GM19455 (cell line): Measurements from ENCODE around the gene DCC.

Source experiments
- ATAC-seq: cut with Tn5 transposase; IDR thresholded peaks from one replicate; pipeline ENCODE4 v1.9.1; 2021; ENCODE audit not compliant: unreplicated experiment

The DCC gene

DNA sequence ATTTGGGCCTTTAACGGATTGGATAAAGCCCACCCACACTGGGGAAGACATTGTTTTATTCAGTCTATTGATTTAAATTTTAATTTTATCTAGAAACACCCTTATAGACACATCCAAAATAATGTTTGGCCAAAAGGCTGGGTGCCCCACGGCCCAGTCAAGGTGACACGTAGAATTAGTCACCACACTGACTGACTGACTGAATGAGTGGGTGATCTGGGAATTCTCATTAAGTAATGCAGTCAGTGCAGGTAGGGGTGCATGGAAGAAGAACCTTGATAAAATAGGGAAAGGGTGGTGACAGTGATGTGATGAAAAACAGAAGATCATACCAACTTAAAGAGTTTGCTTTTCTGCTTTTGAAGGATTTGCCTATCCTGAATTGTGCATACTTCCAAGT, 554.8 kb downstream of the DCC start:
- ATAC-seq: no peak

DNA sequence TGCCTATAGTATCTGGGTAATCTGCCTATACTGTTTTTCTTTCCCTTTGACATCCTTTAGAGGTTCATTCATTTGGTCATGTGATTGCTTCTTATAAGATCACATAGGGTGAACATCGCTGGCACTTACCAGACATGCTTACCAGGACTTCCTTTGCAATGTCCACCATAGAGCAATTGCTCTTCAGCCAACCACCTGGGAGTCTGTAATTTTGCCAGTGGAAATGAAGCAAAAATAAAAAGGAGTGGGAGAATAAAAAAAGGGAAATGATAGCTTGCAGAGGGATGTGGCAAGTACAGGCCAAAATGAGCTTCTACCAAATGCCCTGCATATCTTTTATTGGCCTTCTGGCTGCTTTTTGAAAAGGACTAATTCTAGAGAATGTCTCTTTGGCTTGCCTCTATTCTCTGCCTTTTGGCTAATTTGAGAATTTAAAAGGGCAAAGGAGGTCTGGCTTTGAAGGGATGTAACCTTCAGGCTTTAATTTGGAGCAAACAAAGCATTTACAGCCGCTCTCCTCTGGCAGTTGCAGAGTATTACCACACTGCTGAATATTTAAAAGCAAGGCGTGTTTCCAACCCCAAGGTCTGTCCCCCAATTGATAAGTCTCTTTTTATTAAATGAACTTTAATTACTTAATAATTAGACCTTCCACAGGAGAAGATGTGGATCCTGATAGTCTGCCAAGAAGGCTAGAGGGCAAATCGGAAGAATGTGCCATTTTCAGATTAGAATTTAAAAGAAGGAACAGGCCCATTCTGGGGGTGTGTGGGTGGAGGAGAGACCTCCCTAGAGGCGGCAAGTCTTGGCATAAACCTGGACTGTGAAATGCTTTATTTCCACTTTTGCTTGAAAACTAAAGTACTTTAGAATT, 557.9 kb downstream of the DCC start:
- ATAC-seq: no peak

DNA sequence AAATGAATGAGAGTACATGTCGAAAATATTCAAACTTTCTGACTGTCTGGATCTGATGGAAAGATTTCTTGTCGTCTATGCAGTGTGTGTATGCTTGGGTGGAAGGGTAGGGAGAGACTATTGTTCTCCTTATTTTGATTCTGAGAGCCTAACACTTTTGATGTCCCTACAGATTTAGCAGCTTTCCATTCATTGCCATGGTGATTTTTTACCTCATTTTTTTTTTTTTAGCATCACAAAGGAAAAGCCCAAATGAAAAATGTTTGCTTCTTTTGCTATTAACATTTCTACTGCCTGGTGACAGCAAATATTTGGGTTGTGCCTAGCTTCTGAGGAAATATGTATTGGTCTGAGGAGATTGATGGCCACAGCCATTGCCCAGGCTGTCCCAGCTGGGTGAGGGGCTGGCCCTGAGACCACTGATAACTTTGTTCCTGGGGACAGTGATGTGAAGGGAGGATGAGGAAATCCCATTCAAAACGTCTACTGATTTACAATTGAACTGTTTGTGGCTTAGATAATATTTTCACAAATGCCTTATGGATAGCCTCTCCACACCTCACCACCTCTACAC, 558.6 kb downstream of the DCC start:
- ATAC-seq: no peak

DNA sequence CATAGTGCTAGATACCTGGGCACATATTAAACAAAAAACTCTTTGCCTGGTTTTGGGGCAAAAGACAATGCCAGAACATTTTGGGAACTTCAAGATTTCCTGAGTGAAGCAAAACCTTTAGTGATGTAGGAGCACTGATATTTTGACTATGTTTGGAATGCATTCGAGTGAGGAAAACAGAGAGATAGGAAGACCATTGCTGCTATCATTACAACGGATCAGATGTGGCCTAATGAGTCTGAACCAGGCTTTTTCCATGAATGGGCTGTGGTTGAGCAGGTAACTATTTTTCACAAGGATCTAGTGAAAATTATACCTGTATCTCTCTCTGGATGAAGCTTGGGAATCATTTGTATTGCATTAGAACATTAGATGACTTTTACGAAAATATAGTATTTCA, 562.2 kb downstream of the DCC start:
- ATAC-seq: no peak

DNA sequence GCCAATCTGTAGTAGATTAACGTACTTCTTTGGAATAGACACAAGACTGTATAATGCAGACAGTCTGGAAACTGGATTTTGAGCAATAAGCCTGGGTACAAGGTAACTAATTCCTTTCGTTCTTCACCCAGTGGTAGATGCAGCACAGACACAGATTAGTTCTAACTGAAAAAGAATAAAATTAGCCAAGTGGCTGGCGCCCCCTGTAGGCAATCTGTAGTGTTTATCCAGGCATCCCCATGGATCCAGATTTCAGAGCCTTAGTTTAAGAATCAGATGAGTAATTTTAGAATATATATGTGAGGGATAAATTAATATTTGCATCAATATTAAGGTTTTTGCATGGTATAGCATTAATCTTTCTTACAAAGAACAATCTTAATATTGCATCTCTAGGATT, 563.9 kb downstream of the DCC start:
- ATAC-seq: no peak

DNA sequence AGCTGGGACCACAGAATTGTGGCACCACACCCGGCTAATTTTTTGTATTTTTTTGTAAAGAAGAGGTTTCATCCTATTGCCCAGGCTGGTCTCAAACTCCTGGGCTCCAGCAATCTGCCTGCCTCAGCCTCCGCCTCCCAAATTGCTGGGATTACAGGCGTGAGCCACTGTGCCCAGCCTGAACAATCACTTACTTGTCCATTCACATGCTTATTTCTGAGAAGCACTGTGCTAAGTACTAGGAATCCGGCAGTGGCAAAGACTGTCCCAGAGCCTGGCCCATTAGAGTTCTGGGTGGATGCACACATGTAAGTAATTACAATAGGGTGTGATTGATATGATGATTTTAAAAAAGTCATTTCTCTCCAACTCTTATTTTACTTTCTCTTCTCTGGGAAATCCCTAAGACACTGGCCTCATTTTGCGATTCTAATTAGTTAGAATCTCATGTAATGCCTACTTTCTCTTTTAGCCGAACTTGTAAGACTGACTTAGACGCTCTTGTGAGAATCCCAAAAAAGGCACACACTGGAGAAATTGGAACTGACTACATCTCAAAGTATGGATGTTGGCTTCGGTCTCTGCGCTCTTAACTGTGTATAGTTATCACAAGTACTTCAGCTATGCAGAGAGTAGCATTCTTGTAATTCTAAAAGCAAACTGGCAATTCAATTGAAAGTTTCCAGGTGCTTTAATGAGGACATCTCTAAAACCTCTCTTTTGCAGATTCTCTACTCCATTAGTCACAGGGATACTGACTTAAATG, 567.7 kb downstream of the DCC start:
- no peak for ATAC-seq

DNA sequence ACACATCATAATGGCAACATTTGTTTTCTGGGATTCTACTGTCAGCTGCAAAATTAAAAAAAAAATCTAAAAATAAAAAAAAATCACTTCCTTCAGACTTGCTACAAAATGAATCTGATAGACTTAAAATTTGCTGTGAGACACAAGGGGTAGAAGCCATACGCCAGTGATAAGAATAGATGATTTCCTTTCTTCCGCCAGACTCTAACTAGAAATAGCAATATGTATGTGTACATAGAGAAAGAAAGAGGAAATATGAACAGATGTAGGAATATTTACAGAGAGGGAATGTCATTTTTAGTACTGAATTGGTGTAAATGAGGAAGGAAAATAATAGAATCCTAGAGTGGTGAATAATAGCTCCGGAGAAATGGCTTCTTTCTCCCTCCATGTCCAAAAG, 574.2 kb downstream of the DCC start:
- ATAC-seq: no peak

DNA sequence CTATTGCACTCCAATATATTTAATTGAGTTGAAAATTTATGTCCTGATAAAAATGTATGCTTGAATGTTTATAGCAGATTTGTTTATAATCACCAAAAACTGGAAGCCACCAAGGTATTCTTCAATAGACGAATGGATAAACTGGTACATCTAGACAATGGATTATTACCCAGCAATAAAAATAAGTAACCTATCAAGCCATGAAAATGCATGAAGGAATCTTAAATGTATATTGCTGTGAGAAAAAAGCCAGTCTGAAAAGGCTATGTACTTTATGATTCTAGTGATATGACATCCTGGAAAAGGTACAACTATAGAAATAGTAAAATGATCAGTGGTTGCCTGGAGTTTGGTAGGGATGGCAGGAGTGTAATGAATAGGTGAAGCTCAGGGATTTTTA, 580.7 kb downstream of the DCC start:
- no peak for ATAC-seq

DNA sequence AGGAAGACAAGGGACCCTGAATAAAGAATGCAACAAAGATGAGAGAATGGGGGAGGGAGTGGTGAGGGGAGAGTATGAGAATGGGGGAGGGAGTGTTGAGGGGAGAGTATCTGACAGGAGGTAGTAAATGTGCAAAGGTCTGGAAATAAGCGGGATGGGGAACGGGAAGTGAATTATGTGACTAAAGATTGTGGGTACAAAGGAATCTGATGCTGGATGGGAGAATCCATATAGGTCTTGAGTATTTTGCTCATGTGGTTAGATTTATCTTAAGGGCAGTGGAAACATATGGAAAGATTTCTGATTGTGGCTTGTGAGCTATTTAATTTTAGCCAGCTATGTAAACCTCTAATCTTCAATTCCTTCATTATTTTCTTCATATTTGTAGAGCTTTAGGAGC, 593.4 kb downstream of the DCC start:
- ATAC-seq: no peak

DNA sequence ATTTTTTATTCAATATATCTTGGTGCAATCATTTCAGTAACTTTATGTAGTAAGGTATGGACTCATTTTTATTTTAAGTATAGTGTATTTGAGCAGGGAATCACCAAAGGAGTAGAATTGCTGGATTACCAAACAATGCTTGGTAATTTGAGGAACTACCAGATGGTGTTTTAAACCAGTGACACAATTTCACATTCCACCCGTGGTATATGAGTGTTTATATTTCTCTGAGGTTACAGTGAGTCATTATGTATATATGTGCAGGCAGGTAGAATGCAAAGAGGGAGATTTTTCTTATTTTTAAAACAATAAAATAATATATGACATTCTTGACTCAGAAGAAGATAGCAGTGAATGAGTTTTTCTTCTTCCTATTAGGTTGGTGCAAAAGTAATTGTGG, 596.9 kb downstream of the DCC start:
- no peak for ATAC-seq

DNA sequence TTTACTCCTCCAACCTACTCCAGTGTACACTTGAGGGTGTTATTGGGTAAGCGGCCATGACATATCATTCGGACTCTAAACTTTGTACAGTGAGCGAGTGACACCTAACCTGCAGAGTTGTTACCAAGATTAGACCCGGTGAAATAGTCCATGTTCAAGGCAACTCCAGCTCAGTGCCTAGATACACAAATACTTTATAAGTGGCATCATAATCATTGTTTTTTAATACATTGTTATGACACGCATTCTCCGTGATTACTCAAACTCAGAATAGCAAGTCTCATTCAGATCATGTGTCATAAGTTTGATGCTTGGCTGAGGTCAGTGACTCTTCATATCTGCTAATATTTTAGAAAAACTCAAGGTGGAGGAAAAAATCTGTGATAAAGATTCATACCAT, 597.8 kb downstream of the DCC start:
- no peak for ATAC-seq

DNA sequence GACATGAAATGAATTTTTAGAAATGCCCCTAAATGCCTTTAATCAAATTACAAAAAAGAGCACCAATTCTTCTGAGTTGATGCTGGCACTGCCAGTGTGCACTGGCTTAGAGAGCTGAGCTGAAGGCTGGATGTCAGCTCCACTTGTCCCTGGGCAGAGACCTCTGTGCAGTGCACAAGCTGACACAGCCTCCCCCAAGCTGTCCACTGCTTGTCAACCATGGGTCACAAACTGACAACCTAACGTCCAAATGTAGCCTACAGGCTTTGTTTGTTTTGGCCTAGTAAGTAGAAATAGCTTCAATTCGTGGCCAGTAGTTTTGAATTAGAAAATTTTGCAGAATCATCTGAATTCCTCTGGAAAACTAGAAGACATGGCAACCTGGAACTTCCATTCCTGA, 605.6 kb downstream of the DCC start:
- ATAC-seq: no peak

DNA sequence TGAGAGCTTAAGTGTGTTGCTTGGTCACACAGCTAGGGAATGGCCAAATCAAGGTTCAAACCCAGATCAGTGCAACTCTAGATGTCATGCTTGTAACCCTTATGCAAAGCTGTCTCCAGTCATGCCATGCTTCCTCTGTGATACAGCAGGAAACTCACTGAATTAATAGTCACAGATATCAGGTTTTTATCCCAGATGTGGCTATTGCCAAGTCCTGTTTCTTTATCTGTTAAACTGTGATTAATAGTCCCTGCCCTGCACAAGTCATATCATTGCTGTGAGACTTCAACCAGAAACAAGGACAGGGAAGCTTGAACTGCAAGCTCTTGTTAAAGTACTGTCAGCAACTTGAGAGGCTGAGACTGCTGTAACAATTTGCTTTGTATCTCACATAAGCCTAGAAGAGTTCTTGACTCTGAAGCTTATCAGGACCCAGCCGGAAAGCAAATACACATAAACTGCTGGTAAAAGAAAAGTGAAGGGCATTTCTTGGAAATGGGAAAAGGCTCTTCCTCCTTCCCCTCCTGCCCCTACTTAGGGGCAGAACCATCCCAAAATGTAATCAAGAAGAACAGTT, 609.0 kb downstream of the DCC start:
- no peak for ATAC-seq

DNA sequence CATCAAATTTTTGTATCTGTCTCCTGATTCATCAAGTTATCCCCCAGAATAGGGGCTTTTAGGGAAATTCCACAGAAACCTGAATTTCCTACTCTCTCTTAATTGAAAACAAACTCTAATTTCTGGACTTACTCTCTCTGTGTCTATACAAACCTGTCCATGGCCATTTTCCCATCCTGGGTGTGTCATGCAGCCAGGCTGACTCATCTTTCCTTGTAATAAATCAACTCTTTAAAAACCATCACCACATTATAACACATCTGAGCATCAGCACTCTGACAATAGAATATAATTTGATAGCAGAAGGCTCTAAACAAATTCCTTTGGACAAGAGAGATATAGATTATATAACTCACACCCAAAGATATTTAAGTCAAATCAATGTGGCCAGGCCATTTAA, 610.2 kb downstream of the DCC start:
- ATAC-seq: no peak

DNA sequence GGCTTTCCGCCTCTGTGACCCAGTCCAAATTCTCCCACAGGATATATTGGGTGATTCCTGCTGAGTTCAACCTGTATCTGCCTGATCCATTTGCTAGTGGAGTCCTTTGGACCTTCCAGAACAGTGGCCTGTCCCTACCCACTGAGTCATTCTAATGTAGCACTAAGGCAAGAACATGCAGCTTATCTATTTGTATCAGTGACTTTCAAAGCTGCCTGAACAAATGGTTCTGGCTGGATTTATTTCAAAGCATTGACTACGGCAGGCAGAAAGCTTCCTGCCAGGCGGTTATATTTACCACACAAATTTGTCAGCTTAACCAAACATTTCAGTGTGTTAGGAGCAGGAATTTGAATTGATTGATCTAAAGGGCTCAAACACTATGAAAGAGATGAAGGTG, 613.4 kb downstream of the DCC start:
- ATAC-seq: no peak

DNA sequence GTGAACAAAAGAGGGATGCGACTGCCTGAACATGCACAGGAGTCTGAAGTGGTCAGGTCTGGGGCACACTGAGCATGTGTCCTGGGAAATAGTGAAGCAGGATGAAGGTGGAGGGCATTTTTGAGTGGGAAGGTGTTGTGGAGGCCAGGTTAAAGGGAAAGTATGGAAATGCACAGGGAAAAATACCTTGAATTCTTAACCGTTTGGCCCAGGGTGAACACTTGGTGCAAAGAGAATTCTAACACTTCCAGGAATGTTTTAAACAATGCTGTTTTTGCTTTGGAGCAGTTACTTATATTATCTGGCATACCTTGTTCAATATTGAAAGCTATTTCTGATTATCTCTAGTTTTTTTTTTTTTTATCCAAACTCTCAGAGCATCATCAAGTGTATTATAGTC, 623.5 kb downstream of the DCC start:
- ATAC-seq: no peak

DNA sequence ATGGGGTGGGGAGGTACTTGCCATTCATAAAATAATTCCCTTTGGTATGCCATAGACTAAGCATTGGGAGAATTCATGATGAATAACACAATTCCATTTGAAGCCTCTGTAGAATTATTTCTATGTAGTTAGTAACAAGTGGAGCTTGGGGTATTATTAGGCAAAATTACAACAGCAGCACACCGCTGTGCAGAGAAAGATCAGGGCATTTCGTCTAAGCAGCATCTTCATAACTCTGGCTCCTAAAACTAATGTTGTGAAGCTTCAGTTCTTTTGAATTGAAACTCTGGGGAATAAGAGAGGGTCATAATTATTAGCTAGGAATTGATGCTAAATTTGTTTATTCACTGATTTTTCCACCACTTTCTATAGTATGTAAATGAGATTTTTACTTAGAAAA, 630.7 kb downstream of the DCC start:
- ATAC-seq: no peak

DNA sequence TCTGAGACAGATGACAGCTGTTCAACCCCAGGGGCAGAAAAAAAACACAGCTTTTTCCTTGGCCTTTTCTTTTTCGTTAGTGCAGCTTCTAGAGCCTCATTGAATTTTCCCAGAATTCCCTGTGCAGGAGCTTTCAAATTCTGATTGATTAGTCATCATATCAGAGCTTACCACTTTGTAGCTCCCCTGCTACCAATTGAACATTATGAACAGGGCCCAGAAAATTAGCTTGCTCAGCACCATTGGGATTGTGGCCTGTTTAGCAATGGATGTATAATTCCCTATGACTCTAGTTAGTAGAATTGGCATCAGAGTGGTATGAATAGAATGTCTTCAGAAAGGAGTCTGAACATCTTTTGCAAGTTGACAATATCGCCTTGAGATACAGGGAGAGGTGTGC, 631.1 kb downstream of the DCC start:
- no peak for ATAC-seq

DNA sequence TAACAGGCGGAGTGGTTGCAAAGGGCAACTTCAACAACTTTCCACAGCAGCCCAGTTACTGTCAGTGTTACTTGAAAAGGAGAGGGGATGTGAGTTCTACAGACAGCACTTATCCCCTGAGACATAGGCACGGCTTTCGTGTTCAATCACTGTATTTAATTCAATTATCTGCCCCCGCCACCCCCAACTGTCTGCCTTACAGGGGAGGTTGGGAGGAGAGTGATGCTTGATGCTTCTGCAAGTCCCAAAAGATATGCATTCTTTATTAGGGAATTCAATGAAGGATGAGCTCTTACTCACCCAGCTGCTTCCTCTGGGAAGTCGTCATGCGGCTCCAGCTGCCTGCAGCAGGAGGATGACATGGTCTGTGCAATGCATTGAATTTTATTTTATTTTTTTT, 639.9 kb downstream of the DCC start:
- no peak for ATAC-seq

DNA sequence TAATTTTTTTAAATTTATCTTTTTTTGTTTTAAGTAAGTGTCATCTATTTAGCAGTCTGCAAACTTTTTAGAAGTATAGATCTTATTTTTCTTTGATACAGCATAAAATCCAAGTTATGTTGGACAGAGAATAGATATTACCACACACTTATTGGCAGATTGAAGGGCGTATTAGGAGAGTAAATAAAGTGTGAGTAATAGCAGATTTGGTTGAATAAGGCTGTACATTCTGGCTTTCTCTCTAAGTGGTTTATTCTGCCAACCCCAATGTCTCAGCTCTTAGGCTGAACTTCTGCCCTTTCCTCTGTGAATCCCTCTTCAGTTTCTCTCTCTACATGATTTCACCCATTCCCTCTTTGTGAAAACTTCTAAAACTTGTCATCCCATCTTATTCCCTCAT, 651.2 kb downstream of the DCC start:
- ATAC-seq: no peak

DNA sequence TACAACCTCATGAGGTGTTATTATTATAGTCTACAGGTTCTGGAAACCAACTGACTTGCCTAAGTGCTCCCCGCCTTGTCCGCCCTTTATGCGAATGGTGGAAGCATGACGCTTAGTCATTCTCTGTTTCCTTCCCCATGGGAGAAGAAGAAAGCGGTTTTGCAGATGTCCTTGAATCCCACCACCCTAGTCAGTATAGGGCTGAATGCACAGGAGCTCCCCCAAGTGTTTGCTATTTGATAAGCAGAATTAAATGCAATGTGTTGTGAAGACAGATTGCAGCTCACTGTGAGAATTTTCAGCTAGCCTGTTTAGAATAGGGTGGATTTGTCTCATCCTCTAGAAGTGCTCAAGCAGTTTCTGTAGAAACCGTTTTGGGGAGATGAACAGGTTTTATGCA, 652.0 kb downstream of the DCC start:
- no peak for ATAC-seq

DNA sequence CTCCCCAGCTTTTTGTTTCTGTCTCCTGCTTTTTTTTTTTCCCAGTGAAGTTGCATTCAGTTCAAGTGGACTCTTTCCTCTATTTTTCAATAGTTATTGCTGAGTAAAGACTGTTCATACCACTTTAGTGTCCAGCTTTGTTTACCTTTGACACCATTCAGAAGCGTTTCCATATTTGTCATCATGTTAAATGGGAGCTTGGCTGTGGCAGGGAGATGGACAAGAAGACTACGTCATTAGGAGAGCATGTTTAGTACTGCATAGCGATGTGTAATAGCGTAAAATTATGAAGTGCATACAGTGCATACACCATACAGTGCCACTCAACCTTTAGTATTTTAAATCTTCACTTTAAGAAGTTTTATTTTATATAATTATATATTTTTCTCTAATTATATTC, 655.9 kb downstream of the DCC start:
- ATAC-seq: no peak
